GM20000 (cell line): ENCODE data around the gene MRPS5.

Experiments
- DNase-seq: peaks from one replicate; pipeline ENCODE4 v3.0.0; 2012; ENCODE audit warnings: low spot score
- TF ChIP-seq, protein P1 (sequence below): IDR thresholded peaks from 2 replicates; pipeline ENCODE4 v1.5.1; 2012; ENCODE audit warnings: mild to moderate bottlenecking, control low read depth; ENCODE audit errors: extremely low read depth, missing control alignments

Gene MRPS5

DNA sequence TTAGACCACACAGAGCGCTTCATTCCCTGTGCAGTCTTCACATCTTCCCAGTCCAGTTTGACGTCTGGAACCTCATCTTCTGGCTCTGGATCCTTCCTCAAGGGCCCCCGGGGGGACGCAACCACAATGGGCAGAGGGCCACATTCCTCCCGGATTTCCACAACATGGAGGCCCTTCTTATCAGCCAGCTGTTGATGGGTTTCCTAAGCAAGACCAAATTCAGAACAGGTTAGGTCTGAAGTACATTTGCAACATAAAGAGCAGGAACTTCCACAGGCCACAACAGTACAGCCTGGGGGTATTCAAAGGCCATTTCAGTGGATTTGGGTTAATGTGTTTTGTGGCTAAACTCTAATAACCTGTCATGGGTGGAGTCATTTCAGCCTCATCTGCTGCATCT is 34.2 kb downstream of the MRPS5 start:
- no peak for DNase-seq
- TF ChIP-seq, protein P1, sequence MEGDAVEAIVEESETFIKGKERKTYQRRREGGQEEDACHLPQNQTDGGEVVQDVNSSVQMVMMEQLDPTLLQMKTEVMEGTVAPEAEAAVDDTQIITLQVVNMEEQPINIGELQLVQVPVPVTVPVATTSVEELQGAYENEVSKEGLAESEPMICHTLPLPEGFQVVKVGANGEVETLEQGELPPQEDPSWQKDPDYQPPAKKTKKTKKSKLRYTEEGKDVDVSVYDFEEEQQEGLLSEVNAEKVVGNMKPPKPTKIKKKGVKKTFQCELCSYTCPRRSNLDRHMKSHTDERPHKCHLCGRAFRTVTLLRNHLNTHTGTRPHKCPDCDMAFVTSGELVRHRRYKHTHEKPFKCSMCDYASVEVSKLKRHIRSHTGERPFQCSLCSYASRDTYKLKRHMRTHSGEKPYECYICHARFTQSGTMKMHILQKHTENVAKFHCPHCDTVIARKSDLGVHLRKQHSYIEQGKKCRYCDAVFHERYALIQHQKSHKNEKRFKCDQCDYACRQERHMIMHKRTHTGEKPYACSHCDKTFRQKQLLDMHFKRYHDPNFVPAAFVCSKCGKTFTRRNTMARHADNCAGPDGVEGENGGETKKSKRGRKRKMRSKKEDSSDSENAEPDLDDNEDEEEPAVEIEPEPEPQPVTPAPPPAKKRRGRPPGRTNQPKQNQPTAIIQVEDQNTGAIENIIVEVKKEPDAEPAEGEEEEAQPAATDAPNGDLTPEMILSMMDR, result no peak

DNA sequence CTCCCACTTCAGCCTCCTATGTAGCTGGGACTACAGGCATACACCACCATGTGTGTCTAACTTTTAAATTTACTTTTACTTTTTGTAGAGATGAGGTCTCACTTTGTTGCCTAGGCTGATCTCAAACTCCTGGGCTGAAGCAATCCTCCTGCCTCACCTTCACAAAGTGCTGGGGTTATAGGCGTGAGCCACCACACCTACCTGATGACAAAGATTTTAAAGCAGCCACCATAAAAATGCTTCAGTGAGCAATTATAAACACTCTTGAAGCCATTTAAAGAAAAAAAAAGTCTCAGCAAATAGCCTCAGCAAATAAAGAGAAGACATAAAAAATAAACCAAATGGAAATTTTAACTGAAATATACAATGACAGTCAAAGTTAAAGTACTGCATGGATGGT is 35.6 kb downstream of the MRPS5 start:
- DNase-seq, result no peak
- TF ChIP-seq, protein P1, result no peak

DNA sequence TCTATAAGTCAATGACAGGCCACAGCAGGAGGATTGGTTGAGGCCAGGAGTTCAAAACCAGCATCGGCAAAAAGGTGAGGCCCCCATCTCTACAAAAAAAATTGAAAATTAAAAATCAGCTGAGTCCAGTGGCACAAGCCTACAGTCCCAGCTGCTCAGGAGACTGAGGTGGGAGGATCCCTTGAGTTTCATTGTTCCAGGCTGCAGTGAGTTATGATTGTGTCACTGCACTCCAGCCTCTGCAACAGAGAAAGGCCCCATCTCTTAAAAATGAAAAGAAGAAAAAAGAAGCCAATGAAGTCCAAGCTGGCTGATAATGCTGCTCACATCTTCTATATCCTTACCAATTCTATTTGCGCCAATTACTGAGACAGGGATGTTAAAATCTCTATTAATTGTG is 39.1 kb downstream of the MRPS5 start:
- TF ChIP-seq, protein P1, result no peak
- no peak for DNase-seq

DNA sequence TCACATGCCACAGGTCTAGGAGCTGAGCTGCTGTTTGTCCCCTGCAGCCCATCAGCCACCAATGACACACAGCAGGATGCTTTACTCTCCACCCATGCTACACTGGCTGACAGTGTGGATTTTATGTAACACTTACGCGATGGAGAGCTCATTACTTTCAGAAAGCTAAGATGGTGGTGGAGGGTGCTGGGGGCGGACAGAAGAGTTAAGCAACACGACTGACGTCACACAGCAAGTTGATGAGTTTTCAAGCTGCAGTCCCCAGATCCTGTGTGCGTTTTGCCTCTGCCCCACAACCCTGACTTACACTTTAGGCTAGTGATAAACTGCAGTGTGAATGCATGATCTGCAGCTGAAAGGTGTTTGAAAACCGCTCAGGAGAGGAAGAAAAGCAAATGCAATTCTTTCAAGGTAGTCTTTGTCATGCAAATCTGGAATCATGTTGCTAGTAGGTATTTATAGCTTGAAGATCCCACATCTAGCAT is 42.4 kb downstream of the MRPS5 start:
- DNase-seq, result no peak
- TF ChIP-seq, protein P1, result no peak

DNA sequence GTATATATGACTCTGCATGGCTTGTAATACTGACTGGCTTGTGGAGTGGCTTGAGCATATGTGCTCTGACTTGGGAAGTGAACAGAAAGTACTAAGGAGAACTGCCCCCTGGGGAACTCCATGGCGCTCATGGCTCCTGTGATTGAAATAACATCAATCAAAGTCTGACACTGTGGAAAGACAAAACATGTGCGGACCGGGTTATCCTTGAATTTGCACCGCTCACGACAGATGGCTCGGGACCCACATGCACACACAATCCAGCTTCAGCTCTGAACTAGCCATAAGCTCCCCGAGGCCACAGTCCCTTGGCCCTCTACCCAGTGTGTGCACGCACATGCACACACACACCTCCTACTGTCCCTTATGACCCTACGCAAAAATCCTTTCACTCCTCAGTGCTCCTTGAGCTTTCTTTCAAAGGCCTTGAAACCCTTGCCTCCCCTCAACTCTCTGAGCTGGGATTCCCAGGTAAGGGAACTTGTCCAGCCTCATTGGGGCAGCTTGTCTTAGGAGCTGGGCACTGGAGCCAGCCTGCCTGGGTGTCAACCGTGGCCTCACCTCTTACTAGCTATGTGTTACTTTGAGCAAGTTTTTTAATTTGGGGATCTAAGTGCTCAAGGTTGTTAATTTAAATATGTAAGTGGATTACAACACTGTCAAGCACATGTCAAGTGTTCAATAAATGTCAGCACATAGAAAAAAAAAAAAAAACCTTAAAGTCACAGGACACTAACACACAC is 43.6 kb downstream of the MRPS5 start:
- TF ChIP-seq, protein P1, result no peak
- DNase-seq, result peak; percentile 2

DNA sequence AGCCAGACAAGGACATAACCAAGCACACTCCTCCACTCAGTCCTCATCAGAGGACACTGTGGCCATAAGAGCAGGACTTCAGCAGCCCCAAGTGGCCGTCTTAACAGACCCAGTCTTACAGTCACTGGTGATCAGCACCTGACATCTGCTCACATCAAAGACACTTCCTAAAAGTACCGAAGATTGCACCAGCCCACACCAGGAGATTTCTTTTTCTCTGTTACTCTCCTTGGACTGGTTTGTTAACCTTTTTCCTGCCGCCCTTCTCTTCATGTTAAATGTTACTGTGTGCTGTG is 44.1 kb downstream of the MRPS5 start:
- peak; percentile 16 for DNase-seq
- TF ChIP-seq, protein P1, result no peak

DNA sequence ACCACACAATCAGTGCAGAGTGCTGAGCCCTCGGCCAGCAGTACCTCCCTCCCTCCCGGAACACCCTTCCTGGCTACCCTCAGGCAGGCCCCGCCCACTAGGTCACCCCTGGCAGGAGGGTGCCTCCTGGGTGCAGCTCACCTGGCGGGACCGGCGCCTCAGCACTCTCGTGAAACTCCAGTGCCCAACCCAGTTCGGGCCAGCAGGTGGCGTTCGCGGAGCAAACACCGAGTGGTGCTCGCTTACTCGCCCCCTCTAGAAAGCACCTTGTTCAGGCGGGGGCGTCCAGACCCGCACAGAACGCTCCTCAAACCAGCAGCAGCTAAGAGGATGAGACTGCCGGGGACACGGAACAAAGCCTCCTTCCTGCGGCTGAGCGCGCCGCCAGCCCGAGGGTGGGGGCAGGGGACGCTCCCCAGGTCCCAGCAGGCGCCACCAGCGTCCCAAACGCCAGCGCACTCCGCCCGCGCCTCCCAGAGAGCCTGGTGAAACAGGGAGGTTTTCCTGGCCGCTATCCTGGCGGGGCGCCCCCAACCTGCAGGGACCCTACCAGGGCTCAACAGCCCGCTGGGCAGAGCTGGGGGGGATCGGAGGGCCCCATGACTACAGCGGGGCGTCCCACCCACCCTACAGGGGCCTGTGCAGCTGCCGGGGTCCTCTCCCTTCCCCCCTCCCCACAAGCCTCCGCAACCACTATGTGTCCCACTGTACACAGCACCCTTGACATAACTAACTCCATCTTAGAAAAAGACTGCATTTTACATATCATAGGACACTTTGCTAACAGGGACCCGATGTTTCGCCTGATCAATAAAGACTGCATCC is 44.7 kb downstream of the MRPS5 start:
- TF ChIP-seq, protein P1, result peak; percentile 81
- DNase-seq, result peak; percentile 83
